HEK293 (cell line): Measurements from ENCODE around the gene ZNF33B.

ENCODE experiments used
- CTCF ChIA-PET: fragments of 350-600 bp; formaldehyde crosslinking; extraction: SDS; loops from one replicate; lab custom pipeline; 2021; ENCODE audit warnings: antibody characterized with exemption; lab: Yijun Ruan, JAX
- POLR2A ChIA-PET: fragments of 300-600 bp; formaldehyde crosslinking; extraction: SDS; loops from one replicate; lab custom pipeline; 2020; ENCODE audit warnings: antibody characterized with exemption, inconsistent platforms; lab: Yijun Ruan, JAX
- H3K27ac ChIP-seq: fragments of 200-500 bp; sonication (Bioruptor generic); 2 replicates; pipeline ENCODE4 v1.5.1; 2014; ENCODE audit warnings: low read depth, low read length, control low read depth, inconsistent platforms; ENCODE audit errors: extremely low read depth
- H3K36me3 ChIP-seq, 2 experiments: fragments of 200-500 bp in 1 of 2; sonication (Bioruptor generic) in 1 of 2; 1 replicate in 1 of 2; 2 replicates in 1 of 2; pipeline ENCODE4 v1.5.1; 2014 to 2017; ENCODE audit warnings: inconsistent platforms in 2 of 2, low read length in 2 of 2; ENCODE audit not compliant: control insufficient read depth in 2 of 2, insufficient read depth in 1 of 2
- H3K4me1 ChIP-seq: fragments of 200-500 bp; sonication (Bioruptor generic); 2 replicates; pipeline ENCODE4 v1.5.1; 2014; ENCODE audit warnings: mild to moderate bottlenecking, low read length, inconsistent platforms; ENCODE audit not compliant: control insufficient read depth, insufficient read depth
- H3K4me3 ChIP-seq: 2 replicates; pipeline ENCODE4 v1.5.1; 2011; ENCODE audit warnings: low read depth, mild to moderate bottlenecking, control low read depth, low read length, moderate library complexity
- H3K9me3 ChIP-seq: fragments of 200-500 bp; sonication (Bioruptor generic); 2 replicates; pipeline ENCODE4 v1.5.1; 2014; ENCODE audit warnings: low read depth, low read length, inconsistent platforms; ENCODE audit not compliant: control insufficient read depth, insufficient read depth
- IKZF3 ChIP-seq: fragments of 450-650 bp; IDR thresholded peaks from 2 replicates; pipeline ENCODE4 v1.5.0; 2018; ENCODE audit warnings: missing biosample characterization, mild to moderate bottlenecking, missing genetic modification characterization, moderate library complexity
- MEIS1 ChIP-seq: sonication (generic); formaldehyde crosslinking; IDR thresholded peaks from 2 replicates; pipeline ENCODE4 v1.8.1; 2022; ENCODE audit warnings: missing genetic modification reagents, mild to moderate bottlenecking, borderline replicate concordance
- OVOL3 ChIP-seq: fragments of 450-650 bp; formaldehyde crosslinking; IDR thresholded peaks from 2 replicates; pipeline ENCODE4 v1.5.1; 2016; ENCODE audit warnings: missing biosample characterization, missing genetic modification characterization
- SCRT1 ChIP-seq: fragments of 450-650 bp; formaldehyde crosslinking; IDR thresholded peaks from 2 replicates; pipeline ENCODE4 v1.5.1; 2016; ENCODE audit warnings: missing biosample characterization, missing genetic modification characterization, borderline replicate concordance
- SCRT2 ChIP-seq: fragments of 450-650 bp; formaldehyde crosslinking; IDR thresholded peaks from 2 replicates; pipeline ENCODE4 v1.5.1; 2016; ENCODE audit warnings: missing biosample characterization, missing genetic modification characterization
- SP2 ChIP-seq: fragments of 450-650 bp; formaldehyde crosslinking; IDR thresholded peaks from 2 replicates; pipeline ENCODE4 v1.5.1; 2016; ENCODE audit warnings: missing biosample characterization, missing genetic modification characterization
- ZBTB20 ChIP-seq: fragments of 450-650 bp; formaldehyde crosslinking; IDR thresholded peaks from 2 replicates; pipeline ENCODE4 v1.5.1; 2016; ENCODE audit warnings: missing biosample characterization, missing genetic modification characterization
- ZFHX2 ChIP-seq: fragments of 450-650 bp; formaldehyde crosslinking; conservative IDR thresholded peaks from 2 replicates; pipeline ENCODE4 v1.5.1; 2016; ENCODE audit warnings: missing biosample characterization, missing genetic modification characterization
- ZNF112 ChIP-seq: fragments of 450-650 bp; formaldehyde crosslinking; IDR thresholded peaks from 2 replicates; pipeline ENCODE4 v1.5.0; 2017; ENCODE audit warnings: missing biosample characterization, missing genetic modification characterization
- ZNF132 ChIP-seq: fragments of 450-650 bp; formaldehyde crosslinking; IDR thresholded peaks from 2 replicates; pipeline ENCODE4 v1.5.1; 2017; ENCODE audit warnings: missing biosample characterization, missing genetic modification characterization, borderline replicate concordance
- ZNF211 ChIP-seq: fragments of 450-650 bp; formaldehyde crosslinking; IDR thresholded peaks from 2 replicates; pipeline ENCODE4 v1.5.1; 2016; ENCODE audit warnings: low read depth, missing biosample characterization, missing genetic modification characterization
- ZNF248 ChIP-seq: fragments of 450-650 bp; formaldehyde crosslinking; IDR thresholded peaks from 2 replicates; pipeline ENCODE4 v1.5.1; 2017; ENCODE audit warnings: missing biosample characterization, missing genetic modification characterization
- ZNF324 ChIP-seq: fragments of 450-650 bp; formaldehyde crosslinking; IDR thresholded peaks from 2 replicates; pipeline ENCODE4 v1.5.1; 2016; ENCODE audit warnings: missing biosample characterization, missing genetic modification characterization
- ZNF341 ChIP-seq: fragments of 450-650 bp; formaldehyde crosslinking; IDR thresholded peaks from 2 replicates; pipeline ENCODE4; 2016; ENCODE audit warnings: low read depth, missing biosample characterization, missing genetic modification characterization
- ZNF529 ChIP-seq: fragments of 450-650 bp; formaldehyde crosslinking; IDR thresholded peaks from 2 replicates; pipeline ENCODE4 v1.5.1; 2017; ENCODE audit warnings: missing genetic modification characterization, missing biosample characterization; ENCODE audit not compliant: insufficient replicate concordance
- ZNF530 ChIP-seq: fragments of 450-650 bp; formaldehyde crosslinking; IDR thresholded peaks from 2 replicates; pipeline ENCODE4 v1.5.1; 2016; ENCODE audit warnings: low read depth, missing biosample characterization, missing genetic modification characterization
- ZNF600 ChIP-seq: fragments of 450-650 bp; formaldehyde crosslinking; IDR thresholded peaks from 2 replicates; pipeline ENCODE4 v1.5.1; 2016; ENCODE audit warnings: missing biosample characterization, missing genetic modification characterization
- ZNF610 ChIP-seq: fragments of 450-650 bp; formaldehyde crosslinking; IDR thresholded peaks from 2 replicates; pipeline ENCODE4 v1.5.1; 2016; ENCODE audit warnings: missing biosample characterization, missing genetic modification characterization, borderline replicate concordance
- ZNF658 ChIP-seq: fragments of 450-650 bp; formaldehyde crosslinking; IDR thresholded peaks from 2 replicates; pipeline ENCODE4; 2016; ENCODE audit warnings: missing biosample characterization, missing genetic modification characterization
- ZNF677 ChIP-seq: fragments of 450-650 bp; IDR thresholded peaks from 2 replicates; pipeline ENCODE4 v1.5.0; 2018; ENCODE audit warnings: missing biosample characterization, mild to moderate bottlenecking, missing genetic modification characterization, moderate library complexity
- ZNF701 ChIP-seq: fragments of 450-650 bp; formaldehyde crosslinking; IDR thresholded peaks from 2 replicates; pipeline ENCODE4 v1.5.1; 2016; ENCODE audit warnings: missing biosample characterization, missing genetic modification characterization
- ZNF776 ChIP-seq: fragments of 450-650 bp; formaldehyde crosslinking; IDR thresholded peaks from 2 replicates; pipeline ENCODE4 v1.5.0; 2017; ENCODE audit warnings: missing biosample characterization, missing genetic modification characterization, borderline replicate concordance
- ZNF843 ChIP-seq: fragments of 450-650 bp; formaldehyde crosslinking; IDR thresholded peaks from 2 replicates; pipeline ENCODE4 v1.5.1; 2016; ENCODE audit warnings: missing biosample characterization, missing genetic modification characterization
- ZSCAN23 ChIP-seq: fragments of 450-650 bp; formaldehyde crosslinking; IDR thresholded peaks from 2 replicates; pipeline ENCODE4 v1.5.1; 2016; ENCODE audit warnings: missing biosample characterization, missing genetic modification characterization
- TF ChIP-seq, protein P1 (sequence below): fragments of 450-650 bp; formaldehyde crosslinking; IDR thresholded peaks from 2 replicates; pipeline ENCODE4 v1.5.1; 2016; ENCODE audit warnings: missing biosample characterization, missing genetic modification characterization, low read depth
- TF ChIP-seq, protein P2 (sequence below): sonication (generic); formaldehyde crosslinking; IDR thresholded peaks from 2 replicates; pipeline ENCODE4 v1.8.1; 2022; ENCODE audit warnings: mild to moderate bottlenecking, moderate library complexity, missing genetic modification reagents
- TF ChIP-seq, protein P3 (sequence below): fragments of 450-650 bp; formaldehyde crosslinking; IDR thresholded peaks from 2 replicates; pipeline ENCODE4 v1.5.1; 2016; ENCODE audit warnings: missing biosample characterization, missing genetic modification characterization
- TF ChIP-seq, protein P4 (sequence below): fragments of 450-650 bp; formaldehyde crosslinking; IDR thresholded peaks from 2 replicates; pipeline ENCODE4 v1.5.1; 2017; ENCODE audit warnings: missing biosample characterization, missing genetic modification characterization
- TF ChIP-seq, protein P5 (sequence below): fragments of 450-650 bp; formaldehyde crosslinking; IDR thresholded peaks from 2 replicates; pipeline ENCODE4 v1.5.1; 2016; ENCODE audit warnings: missing biosample characterization, missing genetic modification characterization

ZNF33B gene

DNA sequence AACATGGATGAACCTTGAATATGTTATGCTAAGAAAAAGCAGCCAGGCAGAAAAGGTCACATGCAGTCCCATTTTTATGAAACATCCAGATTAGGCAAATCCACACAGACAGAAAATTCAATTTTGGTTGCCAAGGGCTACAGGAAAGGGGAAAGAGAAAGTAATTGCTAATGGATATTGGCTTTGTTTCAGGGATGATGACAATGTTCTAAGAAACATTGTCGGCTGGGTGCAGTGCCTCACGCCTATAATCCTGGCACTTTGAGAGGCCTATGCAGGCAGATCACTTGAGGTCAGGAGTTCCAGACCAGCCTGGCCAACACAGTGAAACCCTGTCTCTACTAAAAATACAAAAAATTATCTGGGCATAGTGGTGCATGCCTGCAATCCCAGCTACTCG lies 23.0 kb downstream of the ZNF33B start:
- Histone ChIP-seq H3K36me3 (peaks cover 18 to 49% of the 10 kb centered on the region in 2 experiments), H3K9me3 (no peaks in the 10 kb centered on the region), H3K4me3 (no peak overlapping the region), H3K4me1 (no peaks in the 10 kb centered on the region), H3K27ac (no peak overlapping the region)
- ChIA-PET CTCF (no interaction called here), POLR2A (no interaction called here)
- TF ChIP-seq ZNF248 (tag by site-specific recombination) (no peak), ZNF211 (tag by site-specific recombination) (no peak), ZBTB20 (tag by site-specific recombination) (no peak), SCRT1 (no peak), SP2 (tag by site-specific recombination) (no peak), ZNF529 (tag by site-specific recombination) (no peak), ZSCAN23 (no peak), ZNF658 (tag by site-specific recombination) (no peak), ZNF530 (tag by site-specific recombination) (no peak), SCRT2 (tag by site-specific recombination) (no peak), ZNF600 (tag by site-specific recombination) (no peak), ZNF324 (tag by site-specific recombination) (no peak), ZNF610 (tag by site-specific recombination) (no peak), OVOL3 (tag by site-specific recombination) (no peak), IKZF3 (tag by site-specific recombination) (no peak), ZNF776 (no peak)
- TF ChIP-seq, protein P1, sequence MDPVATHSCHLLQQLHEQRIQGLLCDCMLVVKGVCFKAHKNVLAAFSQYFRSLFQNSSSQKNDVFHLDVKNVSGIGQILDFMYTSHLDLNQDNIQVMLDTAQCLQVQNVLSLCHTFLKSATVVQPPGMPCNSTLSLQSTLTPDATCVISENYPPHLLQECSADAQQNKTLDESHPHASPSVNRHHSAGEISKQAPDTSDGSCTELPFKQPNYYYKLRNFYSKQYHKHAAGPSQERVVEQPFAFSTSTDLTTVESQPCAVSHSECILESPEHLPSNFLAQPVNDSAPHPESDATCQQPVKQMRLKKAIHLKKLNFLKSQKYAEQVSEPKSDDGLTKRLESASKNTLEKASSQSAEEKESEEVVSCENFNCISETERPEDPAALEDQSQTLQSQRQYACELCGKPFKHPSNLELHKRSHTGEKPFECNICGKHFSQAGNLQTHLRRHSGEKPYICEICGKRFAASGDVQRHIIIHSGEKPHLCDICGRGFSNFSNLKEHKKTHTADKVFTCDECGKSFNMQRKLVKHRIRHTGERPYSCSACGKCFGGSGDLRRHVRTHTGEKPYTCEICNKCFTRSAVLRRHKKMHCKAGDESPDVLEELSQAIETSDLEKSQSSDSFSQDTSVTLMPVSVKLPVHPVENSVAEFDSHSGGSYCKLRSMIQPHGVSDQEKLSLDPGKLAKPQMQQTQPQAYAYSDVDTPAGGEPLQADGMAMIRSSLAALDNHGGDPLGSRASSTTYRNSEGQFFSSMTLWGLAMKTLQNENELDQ (tag by site-specific recombination) = no peak
- TF ChIP-seq, protein P2, sequence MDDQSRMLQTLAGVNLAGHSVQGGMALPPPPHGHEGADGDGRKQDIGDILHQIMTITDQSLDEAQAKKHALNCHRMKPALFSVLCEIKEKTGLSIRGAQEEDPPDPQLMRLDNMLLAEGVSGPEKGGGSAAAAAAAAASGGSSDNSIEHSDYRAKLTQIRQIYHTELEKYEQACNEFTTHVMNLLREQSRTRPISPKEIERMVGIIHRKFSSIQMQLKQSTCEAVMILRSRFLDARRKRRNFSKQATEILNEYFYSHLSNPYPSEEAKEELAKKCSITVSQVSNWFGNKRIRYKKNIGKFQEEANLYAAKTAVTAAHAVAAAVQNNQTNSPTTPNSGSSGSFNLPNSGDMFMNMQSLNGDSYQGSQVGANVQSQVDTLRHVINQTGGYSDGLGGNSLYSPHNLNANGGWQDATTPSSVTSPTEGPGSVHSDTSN (CRISPR knock-in tag) = no peak
- TF ChIP-seq, protein P3, sequence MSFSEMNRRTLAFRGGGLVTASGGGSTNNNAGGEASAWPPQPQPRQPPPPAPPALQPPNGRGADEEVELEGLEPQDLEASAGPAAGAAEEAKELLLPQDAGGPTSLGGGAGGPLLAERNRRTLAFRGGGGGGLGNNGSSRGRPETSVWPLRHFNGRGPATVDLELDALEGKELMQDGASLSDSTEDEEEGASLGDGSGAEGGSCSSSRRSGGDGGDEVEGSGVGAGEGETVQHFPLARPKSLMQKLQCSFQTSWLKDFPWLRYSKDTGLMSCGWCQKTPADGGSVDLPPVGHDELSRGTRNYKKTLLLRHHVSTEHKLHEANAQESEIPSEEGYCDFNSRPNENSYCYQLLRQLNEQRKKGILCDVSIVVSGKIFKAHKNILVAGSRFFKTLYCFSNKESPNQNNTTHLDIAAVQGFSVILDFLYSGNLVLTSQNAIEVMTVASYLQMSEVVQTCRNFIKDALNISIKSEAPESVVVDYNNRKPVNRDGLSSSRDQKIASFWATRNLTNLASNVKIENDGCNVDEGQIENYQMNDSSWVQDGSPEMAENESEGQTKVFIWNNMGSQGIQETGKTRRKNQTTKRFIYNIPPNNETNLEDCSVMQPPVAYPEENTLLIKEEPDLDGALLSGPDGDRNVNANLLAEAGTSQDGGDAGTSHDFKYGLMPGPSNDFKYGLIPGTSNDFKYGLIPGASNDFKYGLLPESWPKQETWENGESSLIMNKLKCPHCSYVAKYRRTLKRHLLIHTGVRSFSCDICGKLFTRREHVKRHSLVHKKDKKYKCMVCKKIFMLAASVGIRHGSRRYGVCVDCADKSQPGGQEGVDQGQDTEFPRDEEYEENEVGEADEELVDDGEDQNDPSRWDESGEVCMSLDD (tag by site-specific recombination) = no peak

DNA sequence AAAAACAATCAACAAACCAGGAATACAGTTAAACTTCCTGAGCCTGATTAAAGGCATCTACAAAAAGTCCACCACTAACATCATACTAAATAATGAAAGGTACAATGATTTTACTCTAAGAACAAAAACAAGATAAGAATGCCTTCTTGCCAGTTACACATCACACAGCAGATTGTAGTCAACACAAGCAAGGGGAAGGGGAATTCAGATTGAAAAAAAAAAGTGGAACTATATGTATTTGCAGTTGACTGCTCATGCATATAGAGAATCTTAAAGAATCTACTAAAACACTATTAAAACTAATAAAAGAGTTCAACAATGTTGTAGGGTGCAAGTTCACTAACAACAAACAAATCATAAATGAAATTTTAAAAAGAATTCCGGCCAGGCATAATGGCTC lies 28.5 kb downstream of the ZNF33B start:
- ChIA-PET CTCF (no interaction called here), POLR2A (no interaction called here)
- Histone ChIP-seq H3K36me3 (peaks cover 17 to 31% of the 10 kb centered on the region in 2 experiments), H3K9me3 (no peaks in the 10 kb centered on the region), H3K27ac (no peak overlapping the region), H3K4me1 (no peaks in the 10 kb centered on the region), H3K4me3 (no peak overlapping the region)
- no peak for TF ChIP-seq ZNF112 (tag by site-specific recombination)
- TF ChIP-seq, protein P4, sequence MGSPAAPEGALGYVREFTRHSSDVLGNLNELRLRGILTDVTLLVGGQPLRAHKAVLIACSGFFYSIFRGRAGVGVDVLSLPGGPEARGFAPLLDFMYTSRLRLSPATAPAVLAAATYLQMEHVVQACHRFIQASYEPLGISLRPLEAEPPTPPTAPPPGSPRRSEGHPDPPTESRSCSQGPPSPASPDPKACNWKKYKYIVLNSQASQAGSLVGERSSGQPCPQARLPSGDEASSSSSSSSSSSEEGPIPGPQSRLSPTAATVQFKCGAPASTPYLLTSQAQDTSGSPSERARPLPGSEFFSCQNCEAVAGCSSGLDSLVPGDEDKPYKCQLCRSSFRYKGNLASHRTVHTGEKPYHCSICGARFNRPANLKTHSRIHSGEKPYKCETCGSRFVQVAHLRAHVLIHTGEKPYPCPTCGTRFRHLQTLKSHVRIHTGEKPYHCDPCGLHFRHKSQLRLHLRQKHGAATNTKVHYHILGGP (tag by site-specific recombination) = no peak
- TF ChIP-seq MEIS1 = no peak
- no peak for TF ChIP-seq ZNF132 (tag by site-specific recombination)
- TF ChIP-seq, protein P5, sequence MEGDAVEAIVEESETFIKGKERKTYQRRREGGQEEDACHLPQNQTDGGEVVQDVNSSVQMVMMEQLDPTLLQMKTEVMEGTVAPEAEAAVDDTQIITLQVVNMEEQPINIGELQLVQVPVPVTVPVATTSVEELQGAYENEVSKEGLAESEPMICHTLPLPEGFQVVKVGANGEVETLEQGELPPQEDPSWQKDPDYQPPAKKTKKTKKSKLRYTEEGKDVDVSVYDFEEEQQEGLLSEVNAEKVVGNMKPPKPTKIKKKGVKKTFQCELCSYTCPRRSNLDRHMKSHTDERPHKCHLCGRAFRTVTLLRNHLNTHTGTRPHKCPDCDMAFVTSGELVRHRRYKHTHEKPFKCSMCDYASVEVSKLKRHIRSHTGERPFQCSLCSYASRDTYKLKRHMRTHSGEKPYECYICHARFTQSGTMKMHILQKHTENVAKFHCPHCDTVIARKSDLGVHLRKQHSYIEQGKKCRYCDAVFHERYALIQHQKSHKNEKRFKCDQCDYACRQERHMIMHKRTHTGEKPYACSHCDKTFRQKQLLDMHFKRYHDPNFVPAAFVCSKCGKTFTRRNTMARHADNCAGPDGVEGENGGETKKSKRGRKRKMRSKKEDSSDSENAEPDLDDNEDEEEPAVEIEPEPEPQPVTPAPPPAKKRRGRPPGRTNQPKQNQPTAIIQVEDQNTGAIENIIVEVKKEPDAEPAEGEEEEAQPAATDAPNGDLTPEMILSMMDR = no peak
- no peak for TF ChIP-seq ZFHX2
- no peak for TF ChIP-seq ZNF658 (tag by site-specific recombination)
- TF ChIP-seq ZNF701 = no peak
- no peak for TF ChIP-seq ZNF843 (tag by site-specific recombination)
- TF ChIP-seq ZNF341 (tag by site-specific recombination) = no peak
- TF ChIP-seq ZNF677 = no peak
